H1 (cell line): Measurements from ENCODE around the gene MICU1. TPM values are rescaled to one million over a fixed set of nuclear protein-coding genes. Genes with fewer than 3 reads are reported as not detected.

ENCODE experiments used
- CTCF ChIA-PET: fragments of 300-600 bp; sonication (Branson Sonifier 250); formaldehyde crosslinking; loops from one replicate; lab custom pipeline; 2021; ENCODE audit not compliant: partially characterized antibody; lab: Charles Lee
- POLR2A ChIA-PET: fragments of 300-600 bp; sonication (Branson Sonifier 250); formaldehyde crosslinking; loops from one replicate; lab custom pipeline; 2021; ENCODE audit warnings: inconsistent platforms; ENCODE audit not compliant: partially characterized antibody; lab: Charles Lee
- DNase-seq, 2 experiments: peaks; one replicate each; pipeline versions ENCODE4 v3.0.0 to v3.0.0-alpha.2; 2010 to 2022; ENCODE audit warnings: low spot score in 2 of 2, low read depth in 1 of 2, mixed read lengths in 1 of 2
- FAIRE-seq: peaks from 2 replicates; lab custom pipeline; 2011; peaks lifted over from hg19 to GRCh38; lab: Jason Lieb, UNC
- H2AFZ ChIP-seq: 2 replicates; pipeline ENCODE4 v1.8.1; 2012; ENCODE audit warnings: low read length, inconsistent platforms
- H2AK5ac ChIP-seq: 2 replicates; pipeline ENCODE4 v1.6.1; 2013; ENCODE audit warnings: low read depth, low read length
- H2BK120ac ChIP-seq: replicated peaks from 2 replicates; pipeline ENCODE3; 2013; ENCODE audit warnings: low read depth, low read length, inconsistent platforms
- H2BK12ac ChIP-seq: 2 replicates; pipeline ENCODE4 v1.6.1; 2013; ENCODE audit warnings: low read depth, low read length
- H2BK15ac ChIP-seq: 2 replicates; pipeline ENCODE4 v1.6.1; 2013; ENCODE audit warnings: low read length
- H2BK20ac ChIP-seq: 2 replicates; pipeline ENCODE4 v1.6.1; 2013; ENCODE audit warnings: low read length
- H2BK5ac ChIP-seq: 2 replicates; pipeline ENCODE4 v1.6.1; 2013; ENCODE audit warnings: low read depth, low read length
- H3K14ac ChIP-seq: 2 replicates; pipeline ENCODE4 v1.6.1; 2013; ENCODE audit warnings: inconsistent platforms; ENCODE audit not compliant: insufficient read length
- H3K18ac ChIP-seq: 2 replicates; pipeline ENCODE4 v1.6.1; 2013; ENCODE audit warnings: low read length; ENCODE audit errors: extremely low read depth
- H3K23ac ChIP-seq: 2 replicates; pipeline ENCODE4 v1.6.1; 2013; ENCODE audit warnings: inconsistent platforms; ENCODE audit not compliant: insufficient read length
- H3K23me2 ChIP-seq: 2 replicates; pipeline ENCODE4 v1.6.1; 2013; ENCODE audit warnings: low read depth, low read length
- H3K27ac ChIP-seq: 2 replicates; pipeline ENCODE4 v1.6.1; 2011; ENCODE audit warnings: low read depth, low read length, inconsistent platforms
- H3K27me3 ChIP-seq, 4 experiments: replicated peaks in 1 of 4; 1 replicate in 1 of 4; 2 replicates in 3 of 4; pipeline versions ENCODE4 v1.6.1 to v1.8.1; 2011 to 2013; ENCODE audit warnings: low read length in 3 of 4, mild to moderate bottlenecking in 3 of 4, inconsistent platforms in 2 of 4, mixed read lengths in 2 of 4, moderate library complexity in 1 of 4; ENCODE audit not compliant: control insufficient read depth in 3 of 4, insufficient read depth in 3 of 4; ENCODE audit errors: extremely low read depth in 1 of 4
- H3K36me3 ChIP-seq, 4 experiments: 2 replicates each; pipeline versions ENCODE4 v1.6.1 to v1.8.1; 2011 to 2013; ENCODE audit warnings: mild to moderate bottlenecking in 4 of 4, low read length in 3 of 4, moderate library complexity in 2 of 4, control low read depth in 1 of 4, inconsistent platforms in 1 of 4; ENCODE audit not compliant: insufficient read depth in 4 of 4, control insufficient read depth in 2 of 4
- H3K4ac ChIP-seq: replicated peaks from 2 replicates; pipeline ENCODE3; 2013; ENCODE audit warnings: low read length, low read depth, mixed read lengths, inconsistent platforms; ENCODE audit not compliant: insufficient read length
- H3K4me1 ChIP-seq, 4 experiments: replicated peaks in 1 of 4; 1 replicate in 1 of 4; 2 replicates in 3 of 4; pipeline versions ENCODE4 v1.6.1 to v1.8.1; 2011 to 2013; ENCODE audit warnings: low read length in 3 of 4, inconsistent platforms in 2 of 4, mixed read lengths in 1 of 4; ENCODE audit not compliant: insufficient read depth in 4 of 4, control insufficient read depth in 3 of 4
- H3K4me2 ChIP-seq, 2 experiments: 2 replicates each; pipeline versions ENCODE4 v1.6.1 to v1.8.1; 2011 to 2013; ENCODE audit warnings: low read depth in 2 of 2, low read length in 2 of 2, control low read depth in 1 of 2, inconsistent platforms in 1 of 2, mild to moderate bottlenecking in 1 of 2; ENCODE audit not compliant: insufficient read depth in 1 of 2
- H3K4me3 ChIP-seq, 4 experiments: fragments of 200-600, 300-600 bp in 1 of 4; sonication (generic), shearing (Covaris generic), sonication (Bioruptor Twin) in 1 of 4; 2 replicates each; pipeline versions ENCODE4 v1.5.1 to v1.8.1; 2011 to 2016; ENCODE audit warnings: low read length in 4 of 4, low read depth in 3 of 4, control low read depth in 2 of 4, inconsistent platforms in 2 of 4, mild to moderate bottlenecking in 2 of 4, mixed read lengths in 1 of 4, moderate library complexity in 1 of 4; ENCODE audit not compliant: insufficient read depth in 2 of 4; ENCODE audit errors: extremely low read depth in 1 of 4
- H3K56ac ChIP-seq: replicated peaks from 2 replicates; pipeline ENCODE3; 2013; ENCODE audit warnings: low read depth, mild to moderate bottlenecking, mixed read lengths, low read length, inconsistent platforms; ENCODE audit not compliant: insufficient read length
- H3K79me1 ChIP-seq: 2 replicates; pipeline ENCODE4 v1.6.1; 2013; ENCODE audit warnings: low read depth, low read length, control low read depth
- H3K79me2 ChIP-seq, 2 experiments: 2 replicates each; pipeline versions ENCODE4 v1.6.1 to v1.8.1; 2012 to 2013; ENCODE audit warnings: low read length in 2 of 2, mild to moderate bottlenecking in 2 of 2, inconsistent platforms in 1 of 2; ENCODE audit not compliant: insufficient read depth in 2 of 2, control insufficient read depth in 1 of 2
- H3K9ac ChIP-seq, 4 experiments: replicated peaks in 1 of 4; 1 replicate in 1 of 4; 2 replicates in 3 of 4; pipeline versions ENCODE4 v1.6.1 to v1.8.1; 2011 to 2013; ENCODE audit warnings: low read depth in 3 of 4, low read length in 3 of 4, control low read depth in 2 of 4, mild to moderate bottlenecking in 2 of 4, moderate library complexity in 2 of 4, inconsistent platforms in 1 of 4; ENCODE audit errors: extremely low read depth in 1 of 4
- H3K9me3 ChIP-seq, 2 experiments: 2 replicates each; pipeline versions ENCODE4 v1.6.1 to v1.8.1; 2012 to 2013; ENCODE audit warnings: mild to moderate bottlenecking in 2 of 2, moderate library complexity in 2 of 2, control low read depth in 1 of 2, inconsistent platforms in 1 of 2, low read depth in 1 of 2, low read length in 1 of 2, mixed read lengths in 1 of 2; ENCODE audit not compliant: insufficient read depth in 2 of 2
- H4K20me1 ChIP-seq, 2 experiments: replicated peaks in 1 of 2; 2 replicates each; pipeline versions ENCODE3 to v1.8.1; 2011 to 2013; ENCODE audit warnings: inconsistent platforms in 2 of 2, low read length in 2 of 2, mild to moderate bottlenecking in 1 of 2; ENCODE audit not compliant: insufficient read depth in 2 of 2, control insufficient read depth in 1 of 2
- H4K5ac ChIP-seq: 2 replicates; pipeline ENCODE4 v1.6.1; 2013; ENCODE audit warnings: low read length, low read depth, mixed read lengths, inconsistent platforms; ENCODE audit not compliant: insufficient read length
- H4K8ac ChIP-seq: 2 replicates; pipeline ENCODE4 v1.8.0; 2013; ENCODE audit warnings: mild to moderate bottlenecking, moderate library complexity, low read length, inconsistent platforms; ENCODE audit not compliant: insufficient read depth; ENCODE audit errors: extremely low read depth
- H4K91ac ChIP-seq: replicated peaks from 2 replicates; pipeline ENCODE3; 2013; ENCODE audit warnings: low read length, mixed read lengths, inconsistent platforms; ENCODE audit not compliant: insufficient read length
- CTCF ChIP-seq, 3 experiments: IDR thresholded peaks; 1 replicate in 2 of 3; 2 replicates in 1 of 3; pipeline versions ENCODE4 v1.5.1 to v1.6.1; 2011; ENCODE audit warnings: low read length in 3 of 3, mild to moderate bottlenecking in 3 of 3, inconsistent platforms in 2 of 3, low read depth in 1 of 3, moderate library complexity in 1 of 3; ENCODE audit not compliant: insufficient read depth in 1 of 3; ENCODE audit errors: control extremely low read depth in 1 of 3
- FOSL1 ChIP-seq: IDR thresholded peaks from 2 replicates; pipeline ENCODE4 v1.6.1; 2011; ENCODE audit warnings: mild to moderate bottlenecking, low read depth, low read length, moderate library complexity; ENCODE audit not compliant: insufficient read depth
- SIRT6 ChIP-seq: IDR thresholded peaks from one replicate; pipeline ENCODE4 v1.7.1; 2012; ENCODE audit warnings: low read length, inconsistent platforms
- SIX5 ChIP-seq: IDR thresholded peaks from 2 replicates; pipeline ENCODE4 v1.6.1; 2011; ENCODE audit warnings: mild to moderate bottlenecking, low read depth, low read length
- SP4 ChIP-seq: IDR thresholded peaks from 2 replicates; pipeline ENCODE4 v1.6.1; 2012; ENCODE audit warnings: low read length, inconsistent platforms
- TAF7 ChIP-seq: optimal IDR thresholded peaks from 2 replicates; pipeline ENCODE3; 2011; ENCODE audit warnings: low read depth, mild to moderate bottlenecking, inconsistent platforms, low read length, moderate library complexity, borderline replicate concordance
- USF2 ChIP-seq: IDR thresholded peaks from 2 replicates; pipeline ENCODE4 v1.6.1; 2011; ENCODE audit warnings: low read length, improper control_type of control experiment
- WGBS, 2 experiments: shearing (Covaris generic) in 1 of 2; methylation state at CpG; one replicate each; pipeline versions ENCODE4 v1.1.6 to v1.1.7; 2013 to 2015; ENCODE audit warnings: low lambda C conversion rate in 2 of 2, mixed read lengths in 2 of 2, inconsistent platforms in 1 of 2, low coverage in 1 of 2, missing lambda C conversion rate in 1 of 2; ENCODE audit not compliant: insufficient replicate concordance in 2 of 2, insufficient coverage in 1 of 2, insufficient read length in 1 of 2; ENCODE audit errors: extremely low coverage in 1 of 2, missing lambda C conversion rate in 1 of 2; 5-methylcytosine and 5-hydroxymethylcytosine counted together
- polyA plus RNA-seq, 7 experiments: library from polyadenylated mRNA; depleted of rRNA in 3 of 7; stranded (reverse) in 5 of 7; unstranded in 2 of 7; fragments of >200 nt in 5 of 7; fragments of 200-250 nt in 2 of 7; gene quantifications; 1 replicate in 5 of 7; 2 replicates in 1 of 7; 4 replicates in 1 of 7; pipeline versions ENCODE4 v1.2.1 to v1.2.3, GENCODE V29; 2011 to 2013; ENCODE audit warnings: missing spikeins in 2 of 7, mixed read lengths in 2 of 7
- total RNA-seq: library from RNA; stranded (reverse); fragmentation: NEBNext Ultra II Directional; extraction: Animal tissue kit (Norgen Biotek cat#: 25700); gene quantifications from 2 replicates; pipeline ENCODE4 v1.2.1, GENCODE V29; 2021

The MICU1 gene
- total and polyA plus RNA-seq, 2 of the 8 experiments (the other 6 are each of a cell fraction or from before 2014, with no cell fraction given): 18.0 to 36.7 TPM

GRCh38 chr10:72333112-72334015 is 292.5 kb downstream of the MICU1 start:
- ChIA-PET CTCF (interaction anchor here (0.8 to 10.8 kb wide), 8 partner anchors 8 to 207 kb away, joined by 3 to 91 read pairs (median 5); partner anchors contain the start of gene DDIT4), POLR2A (interaction anchor here (0.7 to 39.2 kb wide), 20 partner anchors 8 to 248 kb away, joined by 3 to 895 read pairs (median 4); partner anchors contain the start of genes DDIT4 and DNAJB12)
- H3K14ac ChIP-seq: no peak overlapping the region
- H2AFZ ChIP-seq: no peak overlapping the region
- no peak overlapping the region for H3K4me3 ChIP-seq
- H3K27ac ChIP-seq: no peak overlapping the region
- H3K36me3 ChIP-seq: peaks cover 4 to 11% (median 6%) of the 10 kb centered on the region in 4 experiments; a peak in 5 of 8 replicates
- no peak overlapping the region; a peak in 1 of 7 replicates for H3K9ac ChIP-seq
- H3K4ac ChIP-seq: peak overlapping the region; percentile 32
- H3K4me1 ChIP-seq: peaks cover 0 to 34% (median 23%) of the 10 kb centered on the region in 4 experiments; a peak in 6 of 7 replicates
- no peaks in the 10 kb centered on the region for H3K23me2 ChIP-seq
- no peaks in the 10 kb centered on the region for H3K79me2 ChIP-seq
- no peak overlapping the region for H3K23ac ChIP-seq
- no peak overlapping the region for H3K56ac ChIP-seq
- H3K27me3 ChIP-seq: no peaks in the 10 kb centered on the region
- peak overlapping the region; percentile 7; the same call in 1 of the 2 replicates for H3K18ac ChIP-seq
- no peak overlapping the region for H3K4me2 ChIP-seq
- WGBS, 2 experiments: 93% methylated on average over 19 of the region's 19 CpGs; no CpG with 5 or more reads in 1 of the 2 experiments
- H2BK120ac ChIP-seq: peak overlapping the region; percentile 57
- no peak overlapping the region; the same call in 1 of the 2 replicates for H2AK5ac ChIP-seq
- H3K9me3 ChIP-seq: no peaks in the 10 kb centered on the region
- H4K91ac ChIP-seq: peak overlapping the region; percentile 68
- no peak overlapping the region for H2BK20ac ChIP-seq
- no peak overlapping the region for H4K5ac ChIP-seq
- no peaks in the 10 kb centered on the region for H4K20me1 ChIP-seq
- no peaks in the 10 kb centered on the region for H3K79me1 ChIP-seq
- H2BK12ac ChIP-seq: peak overlapping the region; percentile 80; the same call in 1 of the 2 replicates
- FAIRE-seq: no peak
- H4K8ac ChIP-seq: no peak overlapping the region; the same call in 1 of the 2 replicates
- DNase-seq: no peak
- peak overlapping the region; percentile 93; the same call in 1 of the 2 replicates for H2BK5ac ChIP-seq
- H2BK15ac ChIP-seq: peak overlapping the region; percentile 29; the same call in 1 of the 2 replicates
- no peak for TF ChIP-seq TAF7
- no peak for TF ChIP-seq FOSL1
- no peak for TF ChIP-seq USF2
- TF ChIP-seq SIX5: no peak
- no peak for TF ChIP-seq SIRT6
- no peak for TF ChIP-seq SP4
- TF ChIP-seq CTCF (IDR thresholded peaks at IDR 0.05; ENCODE audit: control extremely low read depth in 1 of 3, insufficient read depth in 1 of 3, low read depth in 1 of 3, low read length in 3 of 3): no peak
